HepG2 (cell line): ENCODE results near the gene DDX39B.

Source experiments
- EHMT2 ChIP-seq: fragments of 200-600 bp; sonication (generic); IDR thresholded peaks from 2 replicates; pipeline ENCODE4 v1.7.0; 2017; ENCODE audit warnings: antibody characterized with exemption, low read depth, low read length, borderline replicate concordance
- NONO ChIP-seq, 2 experiments: fragments of 450-650 bp in 1 of 2; sonication (generic) in 1 of 2; formaldehyde crosslinking in 1 of 2; IDR thresholded peaks in 1 of 2; conservative IDR thresholded peaks in 1 of 2; 2 replicates each; pipeline versions ENCODE4 v1.6.1 to v1.8.0; 2017 to 2022; ENCODE audit warnings: mild to moderate bottlenecking in 1 of 2, missing genetic modification reagents in 1 of 2, moderate library complexity in 1 of 2
- STAG1 ChIP-seq: sonication (generic); formaldehyde crosslinking; IDR thresholded peaks from 2 replicates; pipeline ENCODE4 v1.4.0; 2020; ENCODE audit warnings: missing genetic modification reagents
- TAF1 ChIP-seq: sonication (generic); formaldehyde crosslinking; IDR thresholded peaks from 2 replicates; pipeline ENCODE4 v1.4.0; 2020; ENCODE audit warnings: missing genetic modification reagents
- TRIM24 ChIP-seq: sonication (generic); formaldehyde crosslinking; IDR thresholded peaks from 2 replicates; pipeline ENCODE4 v1.8.0; 2022; ENCODE audit warnings: mild to moderate bottlenecking, missing genetic modification reagents
- ZNF780A ChIP-seq: sonication (generic); formaldehyde crosslinking; IDR thresholded peaks from 2 replicates; pipeline ENCODE4 v1.8.0; 2022; ENCODE audit warnings: mild to moderate bottlenecking, missing genetic modification reagents, moderate library complexity

DNA sequence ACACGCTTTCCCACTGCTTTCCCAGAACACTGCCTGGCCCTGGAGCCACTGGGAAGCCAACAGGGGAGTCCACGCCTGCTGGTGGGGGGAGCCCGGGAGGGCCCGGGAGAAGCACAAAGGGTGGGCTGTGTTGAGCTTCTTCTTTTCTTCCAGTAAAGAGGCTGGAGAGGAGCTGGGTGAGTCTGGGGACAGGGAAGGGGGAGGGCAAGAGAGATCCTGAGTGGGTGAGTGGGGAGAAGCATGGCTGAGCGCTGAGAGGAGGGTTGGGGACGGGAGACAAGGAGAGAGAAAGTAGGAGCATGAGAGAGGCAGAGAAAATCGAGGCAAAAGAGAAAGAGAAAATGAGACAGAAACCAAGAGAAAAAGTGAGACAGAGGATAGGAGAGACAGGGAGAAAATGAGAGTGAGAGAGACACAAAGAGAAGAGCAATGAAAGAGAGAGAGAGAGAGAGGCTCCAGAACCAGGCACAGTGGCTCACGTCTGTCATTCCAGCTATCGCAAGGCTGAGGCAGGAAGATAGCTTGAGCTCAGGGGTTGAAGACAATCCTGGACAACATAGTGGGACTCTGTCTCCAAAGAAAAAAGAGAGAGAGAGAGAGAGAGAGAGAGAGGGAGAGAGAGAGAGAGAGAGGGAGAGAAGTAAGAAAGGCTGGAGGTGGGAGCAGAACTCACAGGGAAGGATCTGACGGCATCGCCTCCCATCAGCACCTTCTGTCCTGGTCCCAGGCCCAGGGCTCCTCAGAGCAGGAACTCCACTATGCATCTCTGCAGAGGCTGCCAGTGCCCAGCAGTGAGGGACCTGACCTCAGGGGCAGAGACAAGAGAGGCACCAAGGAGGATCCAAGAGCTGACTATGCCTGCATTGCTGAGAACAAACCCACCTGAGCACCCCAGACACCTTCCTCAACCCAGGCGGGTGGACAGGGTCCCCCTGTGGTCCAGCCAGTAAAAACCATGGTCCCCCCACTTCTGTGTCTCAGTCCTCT, 46.3 kb upstream of the DDX39B start:
- TF ChIP-seq TRIM24 (CRISPR knock-in tag) (no peak), STAG1 (CRISPR knock-in tag) (no peak), ZNF780A (no peak), NONO (IDR thresholded peaks at IDR 0.05) (no peak), NONO (CRISPR knock-in tag; conservative IDR thresholded peaks at IDR 0.05) (no peak), TAF1 (CRISPR knock-in tag) (no peak), EHMT2 (no peak)
